Hepatocyte (in vitro differentiated cells): Measurements from ENCODE around the gene BAHCC1. TPM values are rescaled to one million over a fixed set of nuclear protein-coding genes. Genes with fewer than 3 reads are reported as not detected.

ENCODE experiments used
- DNase-seq: peaks from one replicate; pipeline ENCODE4 v3.0.0-alpha.2; 2016; ENCODE audit warnings: low spot score
- H2AFZ ChIP-seq: fragments of 200-600 bp; sonication (generic); 2 replicates; pipeline ENCODE4 v1.6.0; 2016; ENCODE audit warnings: antibody characterized with exemption, mild to moderate bottlenecking
- H3K27ac ChIP-seq: fragments of 200-600 bp; sonication (generic); 2 replicates; pipeline ENCODE4 v1.5.1; 2016; ENCODE audit warnings: mild to moderate bottlenecking
- H3K27me3 ChIP-seq: fragments of 200-600 bp; sonication (generic); 2 replicates; pipeline ENCODE4 v1.6.1; 2016
- H3K36me3 ChIP-seq: fragments of 200-600 bp; sonication (generic); replicated peaks from 2 replicates; pipeline ENCODE4 v1.5.1; 2016; ENCODE audit warnings: low read depth; ENCODE audit not compliant: insufficient read depth
- H3K4me1 ChIP-seq: fragments of 200-600 bp; sonication (generic); 2 replicates; pipeline ENCODE4 v1.5.1; 2016; ENCODE audit warnings: mild to moderate bottlenecking, moderate library complexity; ENCODE audit not compliant: insufficient read depth
- H3K4me2 ChIP-seq: fragments of 200-600 bp; sonication (generic); 2 replicates; pipeline ENCODE4 v1.6.0; 2016
- H3K4me3 ChIP-seq: fragments of 200-600 bp; sonication (generic); 2 replicates; pipeline ENCODE4 v1.5.1; 2016; ENCODE audit warnings: mild to moderate bottlenecking
- H3K79me2 ChIP-seq: fragments of 200-600 bp; sonication (generic); 2 replicates; pipeline ENCODE4 v1.6.0; 2017; ENCODE audit warnings: mild to moderate bottlenecking
- H3K9me2 ChIP-seq: fragments of 200-600 bp; sonication (generic); replicated peaks from 2 replicates; pipeline ENCODE4 v1.6.0; 2017; ENCODE audit warnings: mild to moderate bottlenecking; ENCODE audit not compliant: insufficient read depth
- H3K9me3 ChIP-seq: fragments of 200-600 bp; sonication (generic); 2 replicates; pipeline ENCODE4 v1.5.1; 2016; ENCODE audit warnings: low read depth, mild to moderate bottlenecking
- H4K20me1 ChIP-seq: fragments of 200-600 bp; sonication (generic); 2 replicates; pipeline ENCODE4 v1.6.0; 2016; ENCODE audit warnings: mild to moderate bottlenecking; ENCODE audit not compliant: insufficient read depth, poor library complexity, severe bottlenecking
- CTCF ChIP-seq: fragments of 200-600 bp; sonication (generic); IDR thresholded peaks from 2 replicates; pipeline ENCODE4 v1.5.1; 2016; ENCODE audit warnings: antibody characterized with exemption, mild to moderate bottlenecking; ENCODE audit not compliant: poor library complexity
- EZH2 ChIP-seq: fragments of 200-600 bp; sonication (generic); IDR thresholded peaks from 2 replicates; pipeline ENCODE4 v1.6.1; 2016; ENCODE audit warnings: antibody characterized with exemption, mild to moderate bottlenecking, borderline replicate concordance
- EZH2phosphoT487 ChIP-seq: fragments of 200-600 bp; sonication (generic); IDR thresholded peaks from one replicate; pipeline ENCODE4 v1.6.1; 2018; ENCODE audit warnings: antibody characterized with exemption, mild to moderate bottlenecking, low read depth, moderate library complexity; ENCODE audit not compliant: unreplicated experiment, severe bottlenecking
- WGBS: methylation state at CpG from one replicate; pipeline ENCODE4 v1.1.6; 2016; ENCODE audit warnings: low lambda C conversion rate; ENCODE audit errors: missing lambda C conversion rate; 5-methylcytosine and 5-hydroxymethylcytosine counted together
- microRNA-seq: library from miRNA; unstranded; fragments of <30 nt; microRNA quantifications from one replicate; pipeline ENCODE4, GENCODE V29; 2017
- polyA plus RNA-seq: library from polyadenylated mRNA; unstranded; fragments of >200 nt; fragmentation: Nextera tagmentation; extraction: Ambion mirVana; gene quantifications from 2 replicates; pipeline ENCODE4 v1.2.1, GENCODE V29; 2016
- small RNA-seq: library from RNA; depleted of rRNA; stranded (forward); fragments of <200 nt; gene quantifications from one replicate; pipeline ENCODE3, GENCODE V24; 2014
- total RNA-seq: library from RNA; depleted of rRNA; stranded (reverse); fragments of >200 nt; gene quantifications from 2 replicates; pipeline ENCODE4 v1.2.3, GENCODE V29; 2014

Gene BAHCC1
- total and polyA plus RNA-seq, 2 experiments from 2014 or later, result 6.4 to 6.6 TPM

GRCh38 chr17:81514739-81515529, 119.7 kb downstream of the BAHCC1 start:
- DNase-seq, result peak; percentile 93
- Histone ChIP-seq H3K79me2 (peaks cover 64% of the 10 kb centered on the region), H3K9me2 (no peaks in the 10 kb centered on the region), H3K4me2 (peak overlapping the region; percentile 100), H3K36me3 (peaks cover 8% of the 10 kb centered on the region), H3K4me3 (peak overlapping the region; percentile 83), H3K27ac (peak overlapping the region; percentile 100), H2AFZ (no peak overlapping the region), H4K20me1 (peaks cover 42% of the 10 kb centered on the region), H3K9me3 (no peaks in the 10 kb centered on the region), H3K4me1 (peaks cover 46% of the 10 kb centered on the region), H3K27me3 (peaks cover 4% of the 10 kb centered on the region)
- TF ChIP-seq EZH2phosphoT487 (no peak), CTCF (no peak), EZH2 (no peak)
- WGBS, result 2% methylated on average over 21 of the region's 82 CpGs

- Histone ChIP-seq H3K4me2 (peak overlapping the region; percentile 100), H4K20me1 (peaks cover 36% of the 10 kb centered on the region), H3K4me3 (peak overlapping the region; percentile 33), H3K9me2 (no peaks in the 10 kb centered on the region), H2AFZ (no peak overlapping the region), H3K4me1 (peaks cover 51% of the 10 kb centered on the region), H3K36me3 (peaks cover 1% of the 10 kb centered on the region), H3K79me2 (peaks cover 57% of the 10 kb centered on the region), H3K27me3 (peaks cover 4% of the 10 kb centered on the region), H3K9me3 (no peaks in the 10 kb centered on the region), H3K27ac (peak overlapping the region; percentile 100)
- DNase-seq, result no peak
- TF ChIP-seq EZH2phosphoT487 (no peak), EZH2 (no peak), CTCF (no peak)
- WGBS, result 69% methylated on average over 19 of the region's 19 CpGs
Observed at GRCh38 chr17:81515530-81516041, 120.3 kb downstream of the BAHCC1 start.

Small RNA genes within 50 kb of the gene (microRNA-seq; reads per million reads assigned to microRNA genes)
- gene MIR3186 (not detected), gene MIR4740 (not detected)

Small RNA genes within 50 kb of the gene (small RNA-seq; reads per million reads assigned to genes)
- not detected for gene MIR3186
- not detected for gene MIR4740

Other genes starting within 250 kb of the BAHCC1 start
- gene PVALEF, start 229.9 kb upstream of the BAHCC1 start, total RNA-seq, result not detected in 2 replicates
- 0.15 TPM in 1 of 2 replicates, not detected in the other for gene PVALEF, start 229.9 kb upstream of the BAHCC1 start, polyA plus RNA-seq
- gene AATK, start 229.2 kb upstream of the BAHCC1 start, total RNA-seq, result 5.7 and 6.7 TPM in 2 replicates
- 5.4 and 6.3 TPM in 2 replicates for gene AATK, start 229.2 kb upstream of the BAHCC1 start, polyA plus RNA-seq
- 7.3 and 8.8 TPM in 2 replicates for gene CEP131, start 172.5 kb upstream of the BAHCC1 start, total RNA-seq
- gene CEP131, start 172.5 kb upstream of the BAHCC1 start, polyA plus RNA-seq, result 10.1 and 14.7 TPM in 2 replicates
- 13.7 and 34.1 TPM in 2 replicates for gene TEPSIN, start 156.4 kb upstream of the BAHCC1 start, total RNA-seq
- gene TEPSIN, start 156.4 kb upstream of the BAHCC1 start, polyA plus RNA-seq, result 44.3 and 59.2 TPM in 2 replicates
- gene NDUFAF8, start 156.1 kb upstream of the BAHCC1 start, total RNA-seq, result 22.0 and 25.8 TPM in 2 replicates
- 99.8 and 106 TPM in 2 replicates for gene NDUFAF8, start 156.1 kb upstream of the BAHCC1 start, polyA plus RNA-seq
- 71.3 and 91.4 TPM in 2 replicates for gene SLC38A10, start 100.2 kb upstream of the BAHCC1 start, total RNA-seq
- 123 and 124 TPM in 2 replicates for gene SLC38A10, start 100.2 kb upstream of the BAHCC1 start, polyA plus RNA-seq
- gene ACTG1, start 117.3 kb downstream of the BAHCC1 start, total RNA-seq, result 3,207 and 3,298 TPM in 2 replicates
- 2,719 and 2,832 TPM in 2 replicates for gene ACTG1, start 117.3 kb downstream of the BAHCC1 start, polyA plus RNA-seq
- 1.8 and 3.7 TPM in 2 replicates for gene FSCN2, start 132.9 kb downstream of the BAHCC1 start, total RNA-seq
- 0.29 and 0.40 TPM in 2 replicates for gene FSCN2, start 132.9 kb downstream of the BAHCC1 start, polyA plus RNA-seq
- 18.3 and 20.9 TPM in 2 replicates for gene FAAP100, start 156.9 kb downstream of the BAHCC1 start, total RNA-seq
- 30.7 and 34.4 TPM in 2 replicates for gene FAAP100, start 156.9 kb downstream of the BAHCC1 start, polyA plus RNA-seq
- gene NPLOC4, start 241.7 kb downstream of the BAHCC1 start, total RNA-seq, result 48.2 and 54.6 TPM in 2 replicates
- gene NPLOC4, start 241.7 kb downstream of the BAHCC1 start, polyA plus RNA-seq, result 53.7 and 56.1 TPM in 2 replicates
- 1.4 and 3.5 TPM in 2 replicates for gene TSPAN10, start 241.7 kb downstream of the BAHCC1 start, total RNA-seq
- gene TSPAN10, start 241.7 kb downstream of the BAHCC1 start, polyA plus RNA-seq, result 12.0 and 15.2 TPM in 2 replicates